ENCODE measurements around the gene CPB1. TPM values are rescaled to one million over a fixed set of nuclear protein-coding genes. Genes with fewer than 3 reads are reported as not detected.
A peak's percentile ranks its signal among the peaks of the same experiment; 100 is the strongest.

The CPB1 gene
- total and polyA plus RNA-seq, 9 donors, result 0.11 to 19.1 (median 5.5) TPM; not detected in 3

DNA sequence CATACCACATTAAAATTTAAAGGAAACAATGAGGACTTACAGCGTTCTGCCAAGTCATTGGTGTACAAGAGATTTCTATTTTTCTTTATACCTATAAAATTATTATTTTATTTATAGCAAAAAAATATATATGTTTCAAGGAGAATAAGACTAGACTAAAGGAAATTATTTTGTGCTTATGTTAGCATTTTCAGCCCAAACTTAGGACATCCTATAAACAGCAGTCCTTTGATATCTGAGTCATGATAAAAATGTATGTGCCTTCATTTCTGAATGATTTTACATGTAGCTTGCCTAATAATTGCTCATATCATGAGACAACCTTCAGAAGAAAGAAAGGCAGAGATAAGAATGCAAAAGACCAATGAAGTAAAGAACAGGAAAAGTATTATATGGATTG, 20.8 kb downstream of the CPB1 start:
- intact Hi-C loops (cut with DNase I), result no loop called here
- Histone ChIP-seq H3K36me3 (no peaks in the 10 kb centered on the region), H3K9me3 (no peaks in the 10 kb centered on the region), H3K27ac (no peak overlapping the region), H3K27me3 (no peaks in the 10 kb centered on the region), H3K4me3 (no peak overlapping the region), H3K4me1 (ENCODE audit: insufficient read depth) (peaks cover 2% of the 10 kb centered on the region)
- no peak for TF ChIP-seq EP300 (IDR thresholded peaks at IDR 0.05)
- no peak for TF ChIP-seq POLR2A (IDR thresholded peaks at IDR 0.05)
- TF ChIP-seq, protein P1, sequence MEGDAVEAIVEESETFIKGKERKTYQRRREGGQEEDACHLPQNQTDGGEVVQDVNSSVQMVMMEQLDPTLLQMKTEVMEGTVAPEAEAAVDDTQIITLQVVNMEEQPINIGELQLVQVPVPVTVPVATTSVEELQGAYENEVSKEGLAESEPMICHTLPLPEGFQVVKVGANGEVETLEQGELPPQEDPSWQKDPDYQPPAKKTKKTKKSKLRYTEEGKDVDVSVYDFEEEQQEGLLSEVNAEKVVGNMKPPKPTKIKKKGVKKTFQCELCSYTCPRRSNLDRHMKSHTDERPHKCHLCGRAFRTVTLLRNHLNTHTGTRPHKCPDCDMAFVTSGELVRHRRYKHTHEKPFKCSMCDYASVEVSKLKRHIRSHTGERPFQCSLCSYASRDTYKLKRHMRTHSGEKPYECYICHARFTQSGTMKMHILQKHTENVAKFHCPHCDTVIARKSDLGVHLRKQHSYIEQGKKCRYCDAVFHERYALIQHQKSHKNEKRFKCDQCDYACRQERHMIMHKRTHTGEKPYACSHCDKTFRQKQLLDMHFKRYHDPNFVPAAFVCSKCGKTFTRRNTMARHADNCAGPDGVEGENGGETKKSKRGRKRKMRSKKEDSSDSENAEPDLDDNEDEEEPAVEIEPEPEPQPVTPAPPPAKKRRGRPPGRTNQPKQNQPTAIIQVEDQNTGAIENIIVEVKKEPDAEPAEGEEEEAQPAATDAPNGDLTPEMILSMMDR (IDR thresholded peaks at IDR 0.05), result no peak
- WGBS, 3 donors, result 84 to 97% (median 92%) methylated on average over 1 of the region's 1 CpG
- DNase-seq, result no peak

DNA sequence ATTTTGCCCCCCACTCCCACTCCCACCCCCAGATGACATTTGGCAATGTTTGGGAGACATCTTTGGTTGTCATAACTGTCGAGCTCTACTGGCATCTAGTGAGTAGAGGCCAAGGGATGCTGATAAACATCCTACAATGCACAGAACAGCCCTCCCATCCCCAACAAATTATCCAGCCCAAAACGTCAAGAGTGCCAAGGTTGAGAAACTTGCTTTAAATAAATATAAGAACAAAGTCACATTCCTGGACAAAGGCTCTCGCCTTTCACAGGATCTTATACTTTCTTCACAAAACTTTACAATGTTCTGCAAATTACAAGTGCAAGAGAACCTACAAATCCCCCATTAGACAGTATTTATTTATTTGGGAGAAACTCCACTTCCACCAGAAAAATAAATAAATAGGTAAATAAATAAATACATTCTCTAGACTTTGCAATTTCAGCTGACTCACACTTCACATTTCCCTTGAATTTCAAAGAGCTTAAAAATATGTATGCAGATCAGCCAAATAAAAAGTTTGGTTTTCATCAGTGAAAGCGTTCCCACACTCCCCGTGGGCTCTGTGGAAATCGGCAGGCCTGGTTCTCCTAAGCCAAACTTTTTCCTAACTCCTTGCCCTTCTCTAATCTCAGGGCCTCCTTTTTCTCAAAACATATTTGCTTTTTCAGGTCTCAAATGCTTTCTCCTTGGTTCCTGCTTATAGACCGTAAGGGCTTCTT, 24.8 kb downstream of the CPB1 start:
- H3K36me3 ChIP-seq, result no peaks in the 10 kb centered on the region
- H3K27ac ChIP-seq, result peak overlapping the region in 1 of 2 donors; percentile 52
- intact Hi-C loops (cut with DNase I), result no loop called here
- peak in 2 of 5 donors; percentile 8 to 23 for DNase-seq
- H3K4me3 ChIP-seq, result no peak overlapping the region
- H3K4me1 ChIP-seq (ENCODE audit: insufficient read depth), result peaks cover 2% of the 10 kb centered on the region
- H3K9me3 ChIP-seq, result no peaks in the 10 kb centered on the region
- H3K27me3 ChIP-seq, result no peaks in the 10 kb centered on the region
- TF ChIP-seq POLR2A (IDR thresholded peaks at IDR 0.05) (no peak), EP300 (IDR thresholded peaks at IDR 0.05) (no peak)
- TF ChIP-seq, protein P1 (IDR thresholded peaks at IDR 0.05), result no peak
- 31 to 34% (median 32%) methylated on average over 7 of the region's 7 CpGs for WGBS, 3 donors

DNA sequence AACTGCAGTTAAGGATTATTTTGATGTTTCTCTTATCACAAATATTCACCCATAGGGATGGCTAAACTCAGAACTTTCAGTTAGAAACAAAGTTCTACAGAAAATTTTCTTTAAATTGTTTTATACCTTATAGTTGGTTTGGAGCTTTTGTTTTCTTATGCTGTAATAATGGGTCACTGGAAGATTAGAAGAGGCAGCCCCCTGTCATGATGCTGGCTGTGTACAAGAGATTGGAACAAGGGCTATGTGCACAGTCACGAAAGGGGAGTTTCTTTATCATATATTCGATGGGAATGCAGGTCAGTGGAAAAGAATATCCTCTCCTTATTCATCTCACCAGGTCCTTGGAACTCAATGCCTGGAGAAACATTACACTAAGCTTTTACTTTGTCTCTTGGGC, 25.5 kb downstream of the CPB1 start:
- intact Hi-C loops (cut with DNase I), result no loop called here
- WGBS, 3 donors, result 14 to 36% (median 24%) methylated on average over 2 of the region's 2 CpGs
- TF ChIP-seq POLR2A (IDR thresholded peaks at IDR 0.05), result no peak
- TF ChIP-seq EP300 (IDR thresholded peaks at IDR 0.05), result no peak
- TF ChIP-seq, protein P1 (IDR thresholded peaks at IDR 0.05), result no peak

DNA sequence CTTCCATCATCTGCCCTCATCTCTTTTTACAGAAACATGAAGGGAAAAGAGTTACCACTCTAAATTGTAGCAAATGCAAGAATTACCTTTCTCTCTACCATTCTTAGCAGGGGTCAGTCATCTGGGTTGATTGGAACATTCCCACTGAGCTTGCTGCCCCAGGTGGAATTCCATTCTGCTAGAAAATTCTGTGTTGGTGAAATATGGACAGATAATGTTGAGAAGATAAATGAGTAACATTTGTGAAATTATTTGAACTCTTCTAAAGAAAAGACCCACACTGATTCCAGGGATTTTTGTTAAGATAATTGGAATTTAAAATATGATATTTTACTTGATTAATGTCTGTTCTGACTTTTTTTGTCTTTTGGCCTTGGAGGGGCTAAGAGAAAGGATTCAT, 26.4 kb downstream of the CPB1 start:
- peaks cover 2% of the 10 kb centered on the region for H3K4me1 ChIP-seq (ENCODE audit: insufficient read depth)
- H3K4me3 ChIP-seq, result no peak overlapping the region
- H3K9me3 ChIP-seq, result no peaks in the 10 kb centered on the region
- no peak for DNase-seq
- no peak for TF ChIP-seq POLR2A (IDR thresholded peaks at IDR 0.05)
- TF ChIP-seq EP300 (IDR thresholded peaks at IDR 0.05), result no peak
- TF ChIP-seq, protein P1 (IDR thresholded peaks at IDR 0.05), result no peak
- H3K27me3 ChIP-seq, result no peaks in the 10 kb centered on the region
- no peaks in the 10 kb centered on the region for H3K36me3 ChIP-seq
- intact Hi-C loops (cut with DNase I), result no loop called here
- peak overlapping the region in 1 of 2 donors; percentile 50 for H3K27ac ChIP-seq

More for the DNA sequence above, 25.5 kb downstream of the CPB1 start:
- DNase-seq, result no peak
- Histone ChIP-seq H3K9me3 (no peaks in the 10 kb centered on the region), H3K27ac (peak overlapping the region; percentile 11 to 50), H3K4me3 (no peak overlapping the region), H3K4me1 (ENCODE audit: insufficient read depth) (peaks cover 2% of the 10 kb centered on the region), H3K36me3 (no peaks in the 10 kb centered on the region), H3K27me3 (no peaks in the 10 kb centered on the region)

Measured in ovary (tissue), 9 donors.